ENCODE results near the gene MYPN.

The MYPN gene

GRCh38 chr10:68211669-68212068 lies 102.4 kb downstream of the MYPN start:
- no peak for DNase-seq (ENCODE audit: low read depth)
- no peak for TF ChIP-seq POLR2A (IDR thresholded peaks at IDR 0.05; ENCODE audit: extremely low read depth, insufficient read length)
- no peak for TF ChIP-seq CTCF (IDR thresholded peaks at IDR 0.05; ENCODE audit: low read depth, low read length)
- TF ChIP-seq, protein P1, sequence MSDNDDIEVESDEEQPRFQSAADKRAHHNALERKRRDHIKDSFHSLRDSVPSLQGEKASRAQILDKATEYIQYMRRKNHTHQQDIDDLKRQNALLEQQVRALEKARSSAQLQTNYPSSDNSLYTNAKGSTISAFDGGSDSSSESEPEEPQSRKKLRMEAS (IDR thresholded peaks at IDR 0.05; ENCODE audit: low read depth, low read length) = no peak
- TF ChIP-seq MYC (IDR thresholded peaks at IDR 0.05; ENCODE audit: low read depth, low read length) = no peak
- H3K4me3 ChIP-seq (ENCODE audit: low read depth, low read length) = no peak overlapping the region

- TF ChIP-seq CTCF (IDR thresholded peaks at IDR 0.05; ENCODE audit: low read depth, low read length) = peak; percentile 53
- TF ChIP-seq, protein P1 (IDR thresholded peaks at IDR 0.05; ENCODE audit: low read depth, low read length) = no peak
- H3K4me3 ChIP-seq (ENCODE audit: low read depth, low read length) = no peak overlapping the region
- peak; percentile 60 for DNase-seq (ENCODE audit: low read depth)
These were observed 103.5 kb downstream of the MYPN start for GRCh38 chr10:68212721-68213352.

- TF ChIP-seq MYC (IDR thresholded peaks at IDR 0.05; ENCODE audit: low read depth, low read length) (no peak), POLR2A (IDR thresholded peaks at IDR 0.05; ENCODE audit: extremely low read depth, insufficient read length) (no peak), CTCF (IDR thresholded peaks at IDR 0.05; ENCODE audit: low read depth, low read length) (no peak)
- TF ChIP-seq, protein P1 (IDR thresholded peaks at IDR 0.05; ENCODE audit: low read depth, low read length) = no peak
- H3K4me3 ChIP-seq (ENCODE audit: low read depth, low read length) = no peak overlapping the region
- no peak for DNase-seq (ENCODE audit: low read depth)
These were observed 109.5 kb downstream of the MYPN start for GRCh38 chr10:68218786-68219185.

DNA sequence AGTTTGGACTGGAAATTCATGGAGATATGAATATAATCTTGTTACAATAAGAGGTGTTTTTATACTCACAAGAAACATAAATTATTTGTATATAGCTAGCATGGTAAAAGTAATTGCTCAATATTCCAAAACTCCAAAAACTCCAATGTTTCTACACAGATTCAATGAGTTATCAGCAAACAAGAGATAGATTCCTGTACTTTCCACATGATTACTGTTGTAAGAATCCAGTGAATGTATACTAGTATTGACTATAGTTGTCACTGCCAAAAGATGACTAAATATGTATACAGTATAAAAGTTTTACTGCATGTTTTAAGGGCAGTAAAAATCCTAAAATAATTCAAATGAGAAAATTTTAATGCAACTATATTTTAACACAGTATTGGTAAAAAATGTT lies 111.9 kb downstream of the MYPN start:
- DNase-seq (ENCODE audit: low read depth) = no peak
- H3K4me3 ChIP-seq (ENCODE audit: low read depth, low read length) = no peak overlapping the region
- TF ChIP-seq, protein P1 (IDR thresholded peaks at IDR 0.05; ENCODE audit: low read depth, low read length) = no peak
- no peak for TF ChIP-seq MYC (IDR thresholded peaks at IDR 0.05; ENCODE audit: low read depth, low read length)
- TF ChIP-seq POLR2A (IDR thresholded peaks at IDR 0.05; ENCODE audit: extremely low read depth, insufficient read length) = no peak
- TF ChIP-seq CTCF (IDR thresholded peaks at IDR 0.05; ENCODE audit: low read depth, low read length) = no peak

GRCh38 chr10:68222391-68222790 lies 113.1 kb downstream of the MYPN start:
- no peak for DNase-seq (ENCODE audit: low read depth)
- no peak overlapping the region for H3K4me3 ChIP-seq (ENCODE audit: low read depth, low read length)
- no peak for TF ChIP-seq MYC (IDR thresholded peaks at IDR 0.05; ENCODE audit: low read depth, low read length)

DNA sequence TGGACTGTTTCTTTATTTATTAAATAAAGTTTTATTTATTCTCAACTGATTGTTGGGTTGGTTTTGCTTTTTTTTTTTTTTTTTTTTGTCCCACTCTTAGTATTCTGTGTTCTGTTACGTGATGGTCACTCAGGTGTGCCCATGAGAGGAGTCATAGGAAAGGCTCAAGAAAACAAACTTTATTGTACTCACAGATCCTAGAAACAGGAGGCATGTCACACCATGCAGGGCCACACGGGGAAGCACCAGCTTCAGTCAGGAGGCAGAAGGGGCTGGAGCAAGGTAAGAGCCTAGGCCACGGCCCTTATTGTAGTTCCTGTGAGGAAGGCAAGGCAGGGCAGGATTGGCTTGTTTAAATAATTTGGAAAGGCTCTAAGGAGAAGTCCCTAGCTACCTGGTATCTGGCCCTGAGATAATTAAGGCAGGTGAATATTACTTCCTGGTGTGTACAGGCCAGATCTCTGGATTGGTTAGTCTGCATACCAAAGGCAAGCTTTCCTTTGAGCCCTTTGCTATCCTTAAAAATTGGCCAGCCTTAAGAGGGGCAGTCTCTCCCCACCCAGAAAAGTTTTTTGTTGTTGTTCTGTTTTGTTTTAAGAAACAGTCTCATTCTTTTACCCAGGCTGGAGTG lies 114.4 kb downstream of the MYPN start:
- DNase-seq (ENCODE audit: low read depth) = peak; percentile 40
- no peak for TF ChIP-seq MYC (IDR thresholded peaks at IDR 0.05; ENCODE audit: low read depth, low read length)
- TF ChIP-seq CTCF (IDR thresholded peaks at IDR 0.05; ENCODE audit: low read depth, low read length) = peak; percentile 24
- H3K4me3 ChIP-seq (ENCODE audit: low read depth, low read length) = no peak overlapping the region
